ENCODE results near the gene SARDH. TPM values are rescaled to one million over a fixed set of nuclear protein-coding genes. Genes with fewer than 3 reads are reported as not detected.
A peak's percentile ranks its signal among the peaks of the same experiment; 100 is the strongest.

The SARDH gene
- 0.18 and 2.9 TPM in 2 replicates for total RNA-seq (ENCODE audit: low replicate concordance)

DNA sequence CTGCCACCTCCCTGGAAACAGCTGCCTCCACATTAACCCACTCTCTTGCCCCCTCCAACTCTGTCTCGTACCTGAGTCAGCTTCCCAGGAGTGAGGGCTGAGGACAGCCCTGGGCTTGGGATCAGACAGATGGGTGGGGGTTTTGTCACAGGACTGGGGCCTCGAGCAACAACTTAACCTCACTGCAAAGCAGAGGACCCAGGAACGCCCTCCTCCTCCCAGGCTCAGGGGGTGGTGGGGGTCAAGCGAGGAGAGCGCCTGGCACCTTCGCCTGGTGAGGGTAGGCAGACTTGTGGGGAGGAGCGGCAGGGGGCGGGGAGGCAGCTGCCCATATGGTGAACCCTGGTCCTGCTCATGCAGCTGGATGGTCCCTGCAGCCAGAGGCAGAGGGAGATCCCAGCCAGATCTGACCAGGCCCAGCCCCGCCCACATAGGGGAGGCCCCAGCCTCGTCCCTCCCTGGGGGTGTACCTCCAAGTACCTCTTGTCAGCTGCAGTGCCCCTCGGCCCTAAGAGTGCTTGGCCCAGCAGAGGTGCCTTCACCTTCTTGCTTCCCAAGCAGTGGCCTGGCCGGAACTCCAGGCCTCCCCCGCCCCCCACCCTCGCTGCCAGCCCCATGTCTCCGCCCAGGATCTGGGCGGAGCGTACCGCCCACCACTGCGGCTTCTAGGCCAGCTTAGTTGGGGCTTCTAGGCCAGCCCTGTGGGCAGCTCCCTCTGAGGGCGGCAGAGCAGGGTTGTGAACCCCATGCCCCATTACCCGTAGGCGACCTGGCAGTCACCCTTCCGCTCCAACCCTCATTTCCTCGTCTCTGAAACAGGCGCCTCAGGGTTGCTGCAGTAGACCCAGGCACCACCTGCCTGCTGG is at the start of gene SARDH:
TSS of gene SARDH (minus strand) at position 579 of the 866 bp plus-strand sequence. CDS start 4,179 bp downstream, outside the sequence.
- peak; percentile 35 for DNase-seq (ENCODE audit: low read depth)
- H3K4me3 ChIP-seq (ENCODE audit: low read depth, low read length), result peak within 1 kb of the TSS; percentile 54
- no peak for TF ChIP-seq CTCF (IDR thresholded peaks at IDR 0.05; ENCODE audit: insufficient read depth, low read length)

DNA sequence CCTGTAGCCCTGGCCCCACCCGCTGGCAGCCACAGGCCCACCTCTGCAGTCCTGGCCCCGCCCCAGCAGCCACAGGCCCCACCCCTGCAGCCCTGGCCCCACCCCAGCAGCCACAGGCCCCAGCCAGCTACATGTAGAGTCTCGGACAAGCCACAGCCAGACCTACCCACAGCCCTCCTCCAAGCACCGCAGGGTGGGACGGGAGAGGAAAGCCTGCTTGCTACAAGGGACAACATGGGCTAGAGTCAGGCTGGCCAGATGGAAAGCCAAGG is 49.5 kb upstream of the SARDH start:
- no peak overlapping the region for H3K4me3 ChIP-seq (ENCODE audit: low read depth, low read length)
- no peak for TF ChIP-seq CTCF (IDR thresholded peaks at IDR 0.05; ENCODE audit: insufficient read depth, low read length)
- peak; percentile 25 for DNase-seq (ENCODE audit: low read depth)

GRCh38 chr9:133786907-133787753 is 49.0 kb upstream of the SARDH start:
- no peak overlapping the region for H3K4me3 ChIP-seq (ENCODE audit: low read depth, low read length)
- no peak for DNase-seq (ENCODE audit: low read depth)
- no peak for TF ChIP-seq CTCF (IDR thresholded peaks at IDR 0.05; ENCODE audit: insufficient read depth, low read length)

GRCh38 chr9:133786371-133786753 is 48.2 kb upstream of the SARDH start:
- no peak for TF ChIP-seq CTCF (IDR thresholded peaks at IDR 0.05; ENCODE audit: insufficient read depth, low read length)
- H3K4me3 ChIP-seq (ENCODE audit: low read depth, low read length), result no peak overlapping the region
- no peak for DNase-seq (ENCODE audit: low read depth)

DNA sequence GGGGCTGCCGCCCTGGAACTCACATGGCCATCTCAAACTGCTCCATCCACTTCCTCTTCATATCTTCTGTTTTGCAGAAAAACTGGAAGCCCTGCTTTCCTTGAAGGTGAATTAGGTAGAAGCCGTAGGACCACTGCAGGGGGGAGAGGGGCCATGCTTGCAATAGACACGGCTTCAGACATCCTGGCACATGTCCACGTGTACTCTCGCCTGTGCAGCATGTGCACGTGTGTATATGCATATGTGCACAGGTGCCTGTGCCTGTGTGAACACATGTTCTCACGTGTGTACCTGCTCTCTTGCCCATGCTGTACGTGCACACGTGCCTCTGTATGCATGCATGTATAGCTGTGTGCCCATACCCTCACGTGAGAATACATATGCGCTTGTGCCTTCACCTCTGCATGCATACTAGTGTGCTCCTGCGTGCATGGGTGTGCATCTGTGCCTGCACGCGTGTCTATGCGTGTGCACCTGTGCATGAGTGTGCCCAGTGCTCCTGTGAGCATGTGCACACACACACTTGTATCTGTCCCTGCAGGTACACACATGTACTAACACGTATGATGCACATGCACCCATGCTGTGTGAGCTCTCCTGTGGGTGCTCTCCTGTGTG is 47.7 kb upstream of the SARDH start:
- H3K4me3 ChIP-seq (ENCODE audit: low read depth, low read length), result no peak overlapping the region
- no peak for DNase-seq (ENCODE audit: low read depth)
- TF ChIP-seq CTCF (IDR thresholded peaks at IDR 0.05; ENCODE audit: insufficient read depth, low read length), result no peak

DNA sequence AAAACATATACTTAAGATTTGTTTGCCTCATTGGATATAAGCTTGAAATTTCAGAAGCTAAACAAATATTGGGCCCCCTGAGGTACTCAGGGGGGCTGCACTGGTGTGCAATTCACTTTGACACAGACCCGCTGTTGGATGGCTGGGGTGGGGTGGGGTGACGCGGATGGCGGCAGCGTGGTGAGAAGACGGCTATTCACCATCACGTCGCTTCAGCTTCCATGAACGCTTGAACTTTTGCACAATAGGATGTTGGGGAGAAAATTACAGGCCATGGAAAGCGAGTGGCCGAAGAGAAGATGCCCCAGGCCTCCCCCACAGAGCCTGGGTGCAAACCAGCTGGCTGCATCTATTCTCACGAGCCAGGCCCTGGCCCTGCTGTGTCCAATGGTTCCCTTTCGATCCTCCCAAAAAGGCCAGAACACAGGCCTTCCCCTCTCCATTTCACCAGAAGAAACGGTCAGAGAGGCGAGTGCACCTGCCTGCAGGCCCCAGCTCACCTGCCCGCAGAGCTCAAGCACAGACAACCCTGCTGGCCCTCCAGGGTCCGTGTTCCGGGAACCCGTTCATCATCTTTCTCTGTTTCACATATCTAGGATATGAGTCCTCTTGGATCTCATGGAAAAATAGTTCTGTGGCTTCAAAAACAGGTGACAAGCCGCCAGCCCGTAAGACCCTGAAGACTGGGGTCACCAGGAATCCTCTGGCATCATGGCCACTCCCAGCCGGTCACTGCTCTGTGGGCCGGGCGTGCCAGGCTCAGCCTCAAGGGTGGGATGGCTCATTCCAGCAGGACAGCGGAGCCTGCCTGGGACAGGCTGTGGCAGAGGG is 46.8 kb upstream of the SARDH start:
- no peak for DNase-seq (ENCODE audit: low read depth)
- no peak overlapping the region for H3K4me3 ChIP-seq (ENCODE audit: low read depth, low read length)
- TF ChIP-seq CTCF (IDR thresholded peaks at IDR 0.05; ENCODE audit: insufficient read depth, low read length), result no peak
